B cell (primary cell): ENCODE data around the gene TBPL2. TPM values are rescaled to one million over a fixed set of nuclear protein-coding genes. Genes with fewer than 3 reads are reported as not detected.

ENCODE experiments used
- ATAC-seq: fragments of 200-7000 bp; cut with Tn5 transposase; one replicate; pipeline ENCODE4 v1.10.0; 2021; ENCODE audit warnings: low read depth, mild to moderate bottlenecking, moderate number of reproducible peaks, moderate library complexity
- CTCF ChIA-PET: fragments of 350-600 bp; sonication (Branson Sonifier 250); formaldehyde crosslinking; loops from one replicate; lab custom pipeline; 2021; ENCODE audit warnings: antibody characterized with exemption, inconsistent platforms; lab: Charles Lee
- POLR2A ChIA-PET: fragments of 350-600 bp; sonication (Branson Sonifier 250); formaldehyde crosslinking; loops from one replicate; lab custom pipeline; 2021; ENCODE audit warnings: antibody characterized with exemption; lab: Charles Lee
- DNase-seq: peaks from one replicate; pipeline ENCODE4 v3.0.0; 2013
- H2AFZ ChIP-seq: 2 replicates; pipeline ENCODE4 v1.6.1; 2012; ENCODE audit warnings: mild to moderate bottlenecking, low read depth, low read length; ENCODE audit not compliant: insufficient read depth, poor library complexity, severe bottlenecking
- H3K27ac ChIP-seq, 2 donors: 1 replicate in 1 of 2; 2 replicates in 1 of 2; pipeline ENCODE4 v1.5.1; 2012 to 2013; ENCODE audit warnings: low read length in 2 of 2, mild to moderate bottlenecking in 2 of 2, moderate library complexity in 1 of 2
- H3K27me3 ChIP-seq, 4 experiments: fragments of 200-600 bp in 1 of 4; sonication (generic) in 1 of 4; replicated peaks in 1 of 4; 1 replicate in 2 of 4; 2 replicates in 2 of 4; pipeline versions ENCODE4 v1.6.1 to v1.7.0; 2013 to 2016; ENCODE audit warnings: low read length in 3 of 4, mild to moderate bottlenecking in 2 of 4, mixed read lengths in 1 of 4, moderate library complexity in 1 of 4; ENCODE audit not compliant: insufficient read depth in 4 of 4, control insufficient read depth in 3 of 4; ENCODE audit errors: control extremely low read depth in 1 of 4
- H3K36me3 ChIP-seq, 2 experiments: replicated peaks in 1 of 2; 1 replicate in 1 of 2; 2 replicates in 1 of 2; pipeline versions ENCODE4 v1.6.1 to v1.7.1; 2013; ENCODE audit warnings: low read length in 1 of 2; ENCODE audit not compliant: insufficient read depth in 2 of 2, control insufficient read depth in 1 of 2; ENCODE audit errors: control extremely low read depth in 1 of 2, extremely low read depth in 1 of 2
- H3K4me1 ChIP-seq, 2 donors: fragments of 200-600 bp in 1 of 2; sonication (generic) in 1 of 2; 1 replicate in 1 of 2; 2 replicates in 1 of 2; pipeline versions ENCODE4 v1.5.1 to v1.6.1; 2013 to 2017; ENCODE audit warnings: low read length in 2 of 2; ENCODE audit not compliant: control insufficient read depth in 2 of 2, insufficient read depth in 2 of 2
- H3K4me2 ChIP-seq: replicated peaks from 2 replicates; pipeline ENCODE3; 2012; ENCODE audit warnings: mild to moderate bottlenecking, low read depth, low read length; ENCODE audit not compliant: poor library complexity, severe bottlenecking
- H3K4me3 ChIP-seq, 5 experiments: fragments of 200-600 bp in 1 of 5; sonication (generic) in 1 of 5; 1 replicate in 3 of 5; 2 replicates in 2 of 5; pipeline versions ENCODE4 v1.5.1 to v1.7.0; 2011 to 2016; ENCODE audit warnings: low read length in 4 of 5, mild to moderate bottlenecking in 4 of 5, low read depth in 2 of 5, control low read depth in 1 of 5, moderate library complexity in 1 of 5; ENCODE audit not compliant: insufficient read depth in 1 of 5; ENCODE audit errors: control extremely low read depth in 1 of 5, extremely low read depth in 1 of 5
- H3K79me2 ChIP-seq: fragments of 200-600 bp; sonication (generic); one replicate; pipeline ENCODE4 v1.6.0; 2016; ENCODE audit warnings: low read length; ENCODE audit not compliant: control insufficient read depth, insufficient read depth
- H3K9ac ChIP-seq: fragments of 200-600 bp; sonication (generic); 2 replicates; pipeline ENCODE4 v1.6.1; 2017; ENCODE audit warnings: mild to moderate bottlenecking, low read length, moderate library complexity
- H3K9me3 ChIP-seq, 3 donors: one replicate each; pipeline versions ENCODE4 v1.6.1 to v1.7.1; 2013; ENCODE audit warnings: low read length in 2 of 3; ENCODE audit not compliant: control insufficient read depth in 2 of 3, insufficient read depth in 1 of 3; ENCODE audit errors: control extremely low read depth in 1 of 3
- H4K20me1 ChIP-seq: 2 replicates; pipeline ENCODE4 v1.6.0; 2012; ENCODE audit warnings: mild to moderate bottlenecking, low read length; ENCODE audit not compliant: insufficient read depth, control insufficient read depth, poor library complexity, severe bottlenecking
- H3K27ac Mint-ChIP-seq: one replicate; pipeline ENCODE4 v1.8.0; 2021; ENCODE audit warnings: mixed read lengths
- H3K27me3 Mint-ChIP-seq: one replicate; pipeline ENCODE4 v1.8.0; 2021; ENCODE audit warnings: mixed read lengths
- H3K4me1 Mint-ChIP-seq: one replicate; pipeline ENCODE4 v1.8.0; 2021; ENCODE audit warnings: mixed read lengths
- H3K4me3 Mint-ChIP-seq: one replicate; pipeline ENCODE4 v1.8.0; 2021; ENCODE audit warnings: mixed read lengths
- H3K9me3 Mint-ChIP-seq: one replicate; pipeline ENCODE4 v1.8.0; 2022; ENCODE audit warnings: mixed read lengths; ENCODE audit not compliant: insufficient read depth
- EZH2 ChIP-seq: IDR thresholded peaks from 2 replicates; pipeline ENCODE4 v1.6.1; 2012; ENCODE audit warnings: borderline replicate concordance, low read depth, mild to moderate bottlenecking, moderate library complexity, low read length; ENCODE audit not compliant: insufficient read depth, poor library complexity, severe bottlenecking
- WGBS: methylation state at CpG from one replicate; pipeline ENCODE4 v1.1.5; 2013; ENCODE audit warnings: missing lambda C conversion rate; ENCODE audit not compliant: insufficient coverage; 5-methylcytosine and 5-hydroxymethylcytosine counted together
- intact Hi-C: fragments of 100-400 bp; cut with micrococcal nuclease; formaldehyde crosslinking; loops from one replicate; pipeline ENCODE4 v1.10.0; 2022
- polyA plus RNA-seq: library from polyadenylated mRNA; depleted of rRNA; stranded (reverse); fragments of >200 nt; gene quantifications from 2 replicates; pipeline ENCODE4 v1.2.3, GENCODE V29; 2012
- total RNA-seq, 2 donors: library from RNA; stranded (reverse); fragments of 120-200 nt in 1 of 2; gene quantifications; 1 replicate in 1 of 2; 2 replicates in 1 of 2; pipeline versions ENCODE4 v1.2.3 to v1.2.4, GENCODE V29; 2013 to 2022
- TF ChIP-seq, protein P1 (sequence below): fragments of 200-600 bp; IDR thresholded peaks from one replicate; pipeline ENCODE4 v1.8.0; 2022; ENCODE audit warnings: antibody characterized with exemption, mild to moderate bottlenecking

TBPL2 gene
- total and polyA plus RNA-seq, 2 donors (not counting 1 experiment from before 2014, with no cell fraction given), result not detected

GRCh38 chr14:55373784-55374705 is 66.4 kb downstream of the TBPL2 start:
- no peak for ATAC-seq
- no peak overlapping the region for H3K4me3 Mint-ChIP-seq

More at GRCh38 chr14:55373784-55374705, 66.4 kb downstream of the TBPL2 start:
- Histone ChIP-seq H3K9ac (no peak overlapping the region), H2AFZ (no peak overlapping the region), H3K79me2 (no peaks in the 10 kb centered on the region), H3K4me3 (no peak overlapping the region), H3K36me3 (peaks cover 12 to 52% of the 10 kb centered on the region in 2 experiments), H3K9me3 (no peaks in the 10 kb centered on the region), H4K20me1 (no peaks in the 10 kb centered on the region), H3K4me2 (no peak overlapping the region), H3K4me1 (no peaks in the 10 kb centered on the region), H3K27ac (no peak overlapping the region), H3K27me3 (no peaks in the 10 kb centered on the region)
- ChIA-PET POLR2A (no interaction called here), CTCF (interaction anchor here (0.5 to 1.1 kb wide), 2 partner anchors 61 to 104 kb away, joined by 3 to 4 read pairs; no protein-coding TSS in a partner anchor)
- Mint-ChIP-seq H3K9me3 (no peaks in the 10 kb centered on the region), H3K27me3 (no peaks in the 10 kb centered on the region), H3K4me1 (peaks cover 8% of the 10 kb centered on the region), H3K27ac (no peak overlapping the region)
- no CpG with 5 or more reads among the region's 5 CpGs for WGBS
- intact Hi-C loops, result no loop called here
- DNase-seq, result no peak
- TF ChIP-seq, protein P1, sequence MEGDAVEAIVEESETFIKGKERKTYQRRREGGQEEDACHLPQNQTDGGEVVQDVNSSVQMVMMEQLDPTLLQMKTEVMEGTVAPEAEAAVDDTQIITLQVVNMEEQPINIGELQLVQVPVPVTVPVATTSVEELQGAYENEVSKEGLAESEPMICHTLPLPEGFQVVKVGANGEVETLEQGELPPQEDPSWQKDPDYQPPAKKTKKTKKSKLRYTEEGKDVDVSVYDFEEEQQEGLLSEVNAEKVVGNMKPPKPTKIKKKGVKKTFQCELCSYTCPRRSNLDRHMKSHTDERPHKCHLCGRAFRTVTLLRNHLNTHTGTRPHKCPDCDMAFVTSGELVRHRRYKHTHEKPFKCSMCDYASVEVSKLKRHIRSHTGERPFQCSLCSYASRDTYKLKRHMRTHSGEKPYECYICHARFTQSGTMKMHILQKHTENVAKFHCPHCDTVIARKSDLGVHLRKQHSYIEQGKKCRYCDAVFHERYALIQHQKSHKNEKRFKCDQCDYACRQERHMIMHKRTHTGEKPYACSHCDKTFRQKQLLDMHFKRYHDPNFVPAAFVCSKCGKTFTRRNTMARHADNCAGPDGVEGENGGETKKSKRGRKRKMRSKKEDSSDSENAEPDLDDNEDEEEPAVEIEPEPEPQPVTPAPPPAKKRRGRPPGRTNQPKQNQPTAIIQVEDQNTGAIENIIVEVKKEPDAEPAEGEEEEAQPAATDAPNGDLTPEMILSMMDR, result no peak
- TF ChIP-seq EZH2, result no peak
